Epithelial cell of proximal tubule (primary cell): ENCODE measurements around the gene TMTC2. TPM values are rescaled to one million over a fixed set of nuclear protein-coding genes. Genes with fewer than 3 reads are reported as not detected.
"Not testable (repeated sequence)": the region's sequence is repeated elsewhere in the genome, so short reads cannot be mapped to it uniquely, and the experiment has no call there.

Source experiments
- DNase-seq: peaks from one replicate; pipeline ENCODE4 v3.0.0-alpha.2; 2011; ENCODE audit warnings: low read depth
- H3K4me3 ChIP-seq: 2 replicates; pipeline ENCODE4 v1.5.1; 2011; ENCODE audit warnings: low read depth, mild to moderate bottlenecking, low read length
- CTCF ChIP-seq: conservative IDR thresholded peaks from 2 replicates; pipeline ENCODE4 v1.5.1; 2012; ENCODE audit warnings: low read depth, mild to moderate bottlenecking, low read length
- total RNA-seq: library from RNA; depleted of rRNA; stranded (reverse); fragments of >200 nt; gene quantifications from 2 replicates; pipeline ENCODE4 v1.2.3, GENCODE V29; 2015

Gene TMTC2
- total RNA-seq, 1 donor from 2014 or later = 3.6 TPM

DNA sequence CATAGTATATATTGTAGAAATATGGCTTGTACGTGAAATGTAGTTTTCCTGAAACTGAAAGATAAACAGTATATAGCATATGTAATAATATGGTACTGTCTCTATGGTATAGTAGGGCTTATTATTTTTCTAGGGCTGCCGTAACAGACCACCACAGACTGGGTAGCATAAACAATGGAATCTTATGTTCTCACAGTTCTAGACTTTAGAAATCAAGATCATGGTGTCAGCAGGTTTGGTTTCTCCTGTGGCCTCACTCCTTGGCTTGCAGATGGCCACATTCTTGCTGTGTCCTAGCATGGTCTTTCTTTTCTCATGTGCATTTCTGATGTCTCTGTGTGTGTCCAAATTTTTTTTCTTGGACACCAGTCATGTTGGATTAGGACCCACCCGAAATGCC, 155.8 kb downstream of the TMTC2 start:
- TF ChIP-seq CTCF = no peak
- DNase-seq = no peak

GRCh38 chr12:82845076-82845475, 158.4 kb downstream of the TMTC2 start:
- not testable (repeated sequence) for H3K4me3 ChIP-seq, DNase-seq

More for the DNA sequence above, 155.8 kb downstream of the TMTC2 start:
- H3K4me3 ChIP-seq = no peak overlapping the region

- no peak overlapping the region for H3K4me3 ChIP-seq
- no peak for TF ChIP-seq CTCF
- DNase-seq = no peak
Measured at GRCh38 chr12:82848845-82849244, 162.1 kb downstream of the TMTC2 start.

- no peak for TF ChIP-seq CTCF
- H3K4me3 ChIP-seq = no peak overlapping the region
- DNase-seq = no peak
Measured at GRCh38 chr12:82852529-82852928, 165.8 kb downstream of the TMTC2 start.

DNA sequence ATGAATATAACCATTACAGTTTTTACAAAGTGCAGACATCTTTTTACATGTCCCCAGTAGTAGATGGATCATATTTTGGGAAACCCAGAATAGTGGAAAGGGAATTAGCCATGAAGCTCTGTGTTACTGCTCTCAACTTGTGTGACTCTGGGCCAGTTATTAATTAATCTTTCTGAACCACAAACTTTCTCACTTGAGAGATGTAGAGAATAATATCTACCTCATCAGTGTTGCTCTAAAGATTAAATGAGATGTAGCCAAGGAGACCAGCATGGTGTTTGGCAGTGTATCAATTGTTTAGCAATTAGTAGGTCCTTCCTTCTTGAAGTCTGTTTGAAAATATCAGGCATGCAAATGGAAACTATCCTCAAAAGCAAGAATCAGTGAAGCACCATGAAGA, 169.2 kb downstream of the TMTC2 start:
- no peak for TF ChIP-seq CTCF
- DNase-seq = peak; percentile 32
- H3K4me3 ChIP-seq = no peak overlapping the region

- TF ChIP-seq CTCF = no peak
- peak overlapping the region; percentile 10 for H3K4me3 ChIP-seq
- peak; percentile 44 for DNase-seq
Measured at GRCh38 chr12:82857276-82857675, 170.6 kb downstream of the TMTC2 start.

GRCh38 chr12:82857911-82858533, 171.3 kb downstream of the TMTC2 start:
- no peak overlapping the region for H3K4me3 ChIP-seq
- DNase-seq = peak; percentile 52
- TF ChIP-seq CTCF = no peak
